ENCODE measurements around the gene SLC25A29. TPM values are rescaled to one million over a fixed set of nuclear protein-coding genes. Genes with fewer than 3 reads are reported as not detected.
A peak's percentile ranks its signal among the peaks of the same experiment; 100 is the strongest.

The SLC25A29 gene
- total and polyA plus RNA-seq, 8 donors: 10.6 to 85.2 (median 22.5) TPM

GRCh38 chr14:100243020-100243419, 63.2 kb downstream of the SLC25A29 start:
- peaks cover 18 to 54% (median 42%) of the 10 kb centered on the region in 3 donors for H3K4me1 ChIP-seq
- TF ChIP-seq CTCF (IDR thresholded peaks at IDR 0.05): no peak
- no peaks in the 10 kb centered on the region for H3K36me3 ChIP-seq
- no peak for FAIRE-seq
- H3K4me3 ChIP-seq: no peak overlapping the region
- intact Hi-C loops (cut with DNase I): no loop called here
- no peak overlapping the region for H3K27ac ChIP-seq
- no peak for DNase-seq
- no peak for ATAC-seq
- H3K9me3 ChIP-seq: no peaks in the 10 kb centered on the region
- no peaks in the 10 kb centered on the region for H3K27me3 ChIP-seq
- WGBS, 2 donors: 80 to 82% methylated on average over 3 of the region's 3 CpGs

GRCh38 chr14:100241279-100241678, 65.0 kb downstream of the SLC25A29 start:
- intact Hi-C loops (cut with DNase I): no loop called here
- peak overlapping the region in 3 of 4 donors; percentile 75 to 95 (median 94) for H3K27ac ChIP-seq
- 19 to 26% methylated on average over 3 of the region's 3 CpGs for WGBS, 2 donors
- TF ChIP-seq CTCF (IDR thresholded peaks at IDR 0.05): no peak
- H3K9me3 ChIP-seq: no peaks in the 10 kb centered on the region
- no peak for FAIRE-seq
- ATAC-seq: no peak
- no peaks in the 10 kb centered on the region for H3K27me3 ChIP-seq
- peaks cover 13 to 51% (median 39%) of the 10 kb centered on the region in 3 donors for H3K4me1 ChIP-seq
- DNase-seq: no peak
- no peaks in the 10 kb centered on the region for H3K36me3 ChIP-seq
- peak overlapping the region in 2 of 4 donors; percentile 59 to 97 for H3K4me3 ChIP-seq

Small RNAs within 50 kb of the gene (microRNA-seq; reads per million reads assigned to microRNA genes)
- gene MIR345 (56.0 to 100 reads per million in 2 donors), gene MIR6764 (0 to 0.29 reads per million in 2 donors)

Other genes with a start within 250 kb of the SLC25A29 start
- gene EVL, start 241.0 kb downstream of the SLC25A29 start, total RNA-seq: 10 to 100 TPM; 23.0 to 59.8 (median 36.0) TPM
- gene EVL, start 241.0 kb downstream of the SLC25A29 start, polyA plus RNA-seq: 10 to 100 TPM; 54.8 to 68.4 TPM
- gene DEGS2, start 146.8 kb downstream of the SLC25A29 start, total RNA-seq: 1 to 10 TPM; 2.8 to 7.3 (median 5.3) TPM
- 1 to 10 TPM; 1.9 to 3.9 TPM for gene DEGS2, start 146.8 kb downstream of the SLC25A29 start, polyA plus RNA-seq
- 10 to 100 TPM; 18.6 to 38.7 (median 26.4) TPM for gene YY1, start 67.3 kb downstream of the SLC25A29 start, total RNA-seq
- 10 to 100 TPM; 10.5 to 17.8 TPM for gene YY1, start 67.3 kb downstream of the SLC25A29 start, polyA plus RNA-seq
- under 1 TPM in 2 of 6 donors, not detected in 4; 0.12 to 0.28 TPM for gene SLC25A47, start 16.9 kb upstream of the SLC25A29 start, total RNA-seq
- gene SLC25A47, start 16.9 kb upstream of the SLC25A29 start, polyA plus RNA-seq: under 1 TPM; 0.07 to 0.11 TPM
- gene WDR25, start 70.0 kb upstream of the SLC25A29 start, total RNA-seq: 1 to 10 TPM; 4.1 to 7.7 (median 6.3) TPM
- gene WDR25, start 70.0 kb upstream of the SLC25A29 start, polyA plus RNA-seq: 1 to 10 TPM; 6.3 to 8.9 TPM